MM.1S (cell line): ENCODE data around the gene RPTOR.

Source experiments
- DNase-seq: peaks from one replicate; pipeline ENCODE4 v3.0.0-alpha.2; 2015
- H2AFZ ChIP-seq: fragments of 300-600 bp; sonication (generic); 2 replicates; pipeline ENCODE4 v1.6.0; 2016; ENCODE audit warnings: antibody characterized with exemption, low read length
- H3F3A ChIP-seq: fragments of 300-600 bp; sonication (generic); 2 replicates; pipeline ENCODE4 v1.6.1; 2016; ENCODE audit warnings: mild to moderate bottlenecking, antibody characterized with exemption, low read length, moderate library complexity, mixed read lengths; ENCODE audit not compliant: insufficient read depth
- H3K27ac ChIP-seq: fragments of 300-600 bp; sonication (generic); 2 replicates; pipeline ENCODE4 v1.5.1; 2016; ENCODE audit warnings: mild to moderate bottlenecking, low read length
- H3K27me3 ChIP-seq: fragments of 300-600 bp; sonication (generic); replicated peaks from 2 replicates; pipeline ENCODE4 v1.6.0; 2016; ENCODE audit warnings: low read length; ENCODE audit not compliant: insufficient read depth
- H3K36me3 ChIP-seq: fragments of 300-600 bp; sonication (generic); replicated peaks from 2 replicates; pipeline ENCODE4 v1.6.1; 2016; ENCODE audit warnings: mild to moderate bottlenecking, low read length, mixed read lengths; ENCODE audit not compliant: insufficient read depth
- H3K4me1 ChIP-seq: fragments of 300-600 bp; sonication (generic); 2 replicates; pipeline ENCODE4 v1.6.1; 2016; ENCODE audit warnings: low read length, mixed read lengths
- H3K4me2 ChIP-seq: fragments of 300-600 bp; sonication (generic); 2 replicates; pipeline ENCODE4 v1.6.0; 2016; ENCODE audit warnings: low read depth, low read length
- H3K4me3 ChIP-seq: fragments of 300-600 bp; sonication (generic); 2 replicates; pipeline ENCODE4 v1.5.1; 2016; ENCODE audit warnings: low read length, mixed read lengths
- H3K79me2 ChIP-seq: fragments of 300-600 bp; sonication (generic); 2 replicates; pipeline ENCODE4 v1.6.1; 2016; ENCODE audit warnings: mixed run types, low read length, mixed read lengths
- H3K9ac ChIP-seq: fragments of 300-600 bp; sonication (generic); 2 replicates; pipeline ENCODE4 v1.6.1; 2016; ENCODE audit warnings: low read length, mixed read lengths
- H3K9me2 ChIP-seq: fragments of 300-600 bp; sonication (generic); replicated peaks from 2 replicates; pipeline ENCODE4 v1.6.1; 2016; ENCODE audit warnings: mild to moderate bottlenecking, low read length, mixed read lengths; ENCODE audit not compliant: insufficient read depth
- H3K9me3 ChIP-seq: fragments of 300-600 bp; sonication (generic); replicated peaks from 2 replicates; pipeline ENCODE4 v1.6.1; 2016; ENCODE audit warnings: mild to moderate bottlenecking, low read length, mixed read lengths; ENCODE audit not compliant: insufficient read depth
- H4K20me1 ChIP-seq: fragments of 300-600 bp; sonication (generic); 2 replicates; pipeline ENCODE4 v1.6.1; 2016; ENCODE audit warnings: mild to moderate bottlenecking, low read length, moderate library complexity, mixed read lengths; ENCODE audit not compliant: insufficient read depth
- EZH2 ChIP-seq: fragments of 300-600 bp; sonication (generic); optimal IDR thresholded peaks from 2 replicates; pipeline ENCODE3; 2017; ENCODE audit warnings: low read depth, mild to moderate bottlenecking, antibody characterized with exemption, low read length, mixed read lengths
- EZH2phosphoT487 ChIP-seq: fragments of 300-600 bp; sonication (generic); IDR thresholded peaks from 2 replicates; pipeline ENCODE4 v1.6.1; 2018; ENCODE audit warnings: antibody characterized with exemption, low read length
- TF ChIP-seq, protein P1 (sequence below): fragments of 300-600 bp; sonication (generic); IDR thresholded peaks from 2 replicates; pipeline ENCODE4 v1.5.1; 2016; ENCODE audit warnings: antibody characterized with exemption, low read length, mixed read lengths

The RPTOR gene

GRCh38 chr17:80691784-80692183, 147.1 kb downstream of the RPTOR start:
- peaks cover 46% of the 10 kb centered on the region for H3K79me2 ChIP-seq
- peak; percentile 73 for DNase-seq
- H3K27ac ChIP-seq = peak overlapping the region; percentile 83

DNA sequence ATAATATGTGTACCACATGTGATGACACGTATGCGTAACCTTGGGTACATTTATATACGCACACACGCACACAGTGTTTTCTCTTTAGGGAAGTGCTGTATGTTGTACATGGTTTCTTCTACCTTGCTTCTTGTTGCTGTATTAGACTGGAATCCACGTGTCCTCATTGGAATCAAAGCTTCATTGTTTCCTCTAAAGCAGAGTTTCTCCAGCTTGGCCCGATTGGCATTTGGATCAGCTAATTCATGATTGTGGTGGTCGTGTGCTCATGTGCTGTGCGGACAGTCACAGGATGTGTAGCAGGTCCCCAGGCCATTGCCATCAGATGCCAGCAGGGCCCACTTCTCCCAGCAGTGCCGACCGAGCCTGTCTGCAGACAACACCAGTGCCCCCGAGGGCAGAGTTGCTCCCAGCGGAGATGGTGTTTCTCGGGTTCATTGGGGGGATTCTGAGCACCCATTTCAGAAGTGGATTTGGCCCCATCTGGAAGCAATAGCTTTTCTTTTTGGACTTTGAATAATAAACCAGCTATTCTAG, 148.4 kb downstream of the RPTOR start:
- DNase-seq = no peak
- no peaks in the 10 kb centered on the region for H3K9me2 ChIP-seq
- no peak overlapping the region for H3K9ac ChIP-seq
- no peaks in the 10 kb centered on the region for H3K36me3 ChIP-seq
- TF ChIP-seq, protein P1, sequence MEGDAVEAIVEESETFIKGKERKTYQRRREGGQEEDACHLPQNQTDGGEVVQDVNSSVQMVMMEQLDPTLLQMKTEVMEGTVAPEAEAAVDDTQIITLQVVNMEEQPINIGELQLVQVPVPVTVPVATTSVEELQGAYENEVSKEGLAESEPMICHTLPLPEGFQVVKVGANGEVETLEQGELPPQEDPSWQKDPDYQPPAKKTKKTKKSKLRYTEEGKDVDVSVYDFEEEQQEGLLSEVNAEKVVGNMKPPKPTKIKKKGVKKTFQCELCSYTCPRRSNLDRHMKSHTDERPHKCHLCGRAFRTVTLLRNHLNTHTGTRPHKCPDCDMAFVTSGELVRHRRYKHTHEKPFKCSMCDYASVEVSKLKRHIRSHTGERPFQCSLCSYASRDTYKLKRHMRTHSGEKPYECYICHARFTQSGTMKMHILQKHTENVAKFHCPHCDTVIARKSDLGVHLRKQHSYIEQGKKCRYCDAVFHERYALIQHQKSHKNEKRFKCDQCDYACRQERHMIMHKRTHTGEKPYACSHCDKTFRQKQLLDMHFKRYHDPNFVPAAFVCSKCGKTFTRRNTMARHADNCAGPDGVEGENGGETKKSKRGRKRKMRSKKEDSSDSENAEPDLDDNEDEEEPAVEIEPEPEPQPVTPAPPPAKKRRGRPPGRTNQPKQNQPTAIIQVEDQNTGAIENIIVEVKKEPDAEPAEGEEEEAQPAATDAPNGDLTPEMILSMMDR = no peak
- no peak for TF ChIP-seq EZH2phosphoT487
- TF ChIP-seq EZH2 = no peak
- H3F3A ChIP-seq = peaks cover 5% of the 10 kb centered on the region; the same call in 1 of the 2 replicates
- H3K79me2 ChIP-seq = peaks cover 54% of the 10 kb centered on the region
- H4K20me1 ChIP-seq = no peaks in the 10 kb centered on the region
- H3K4me3 ChIP-seq = no peak overlapping the region
- no peak overlapping the region for H2AFZ ChIP-seq
- H3K27me3 ChIP-seq = no peaks in the 10 kb centered on the region
- H3K9me3 ChIP-seq = no peaks in the 10 kb centered on the region
- H3K4me2 ChIP-seq = no peak overlapping the region
- H3K4me1 ChIP-seq = peaks cover 6% of the 10 kb centered on the region; the same call in 1 of the 2 replicates
- H3K27ac ChIP-seq = no peak overlapping the region

More at GRCh38 chr17:80691784-80692183, 147.1 kb downstream of the RPTOR start:
- no peaks in the 10 kb centered on the region for H3K27me3 ChIP-seq
- H3K36me3 ChIP-seq = no peaks in the 10 kb centered on the region
- no peak overlapping the region for H3K4me3 ChIP-seq
- H4K20me1 ChIP-seq = no peaks in the 10 kb centered on the region
- H3K4me2 ChIP-seq = peak overlapping the region; percentile 33; the same call in 1 of the 2 replicates
- peaks cover 5% of the 10 kb centered on the region; the same call in 1 of the 2 replicates for H3F3A ChIP-seq
- H3K9ac ChIP-seq = no peak overlapping the region
- no peak overlapping the region for H2AFZ ChIP-seq
- no peaks in the 10 kb centered on the region for H3K9me3 ChIP-seq
- H3K9me2 ChIP-seq = no peaks in the 10 kb centered on the region
- H3K4me1 ChIP-seq = peaks cover 6% of the 10 kb centered on the region; the same call in 1 of the 2 replicates
- TF ChIP-seq EZH2 (no peak), EZH2phosphoT487 (no peak)
- TF ChIP-seq, protein P1 = no peak

GRCh38 chr17:80693511-80693910, 148.9 kb downstream of the RPTOR start:
- no peaks in the 10 kb centered on the region for H3K36me3 ChIP-seq
- no peak for TF ChIP-seq EZH2phosphoT487
- TF ChIP-seq, protein P1 = no peak
- TF ChIP-seq EZH2 = no peak
- H3K27me3 ChIP-seq = no peaks in the 10 kb centered on the region
- no peak overlapping the region for H3K9ac ChIP-seq
- H3K9me3 ChIP-seq = no peaks in the 10 kb centered on the region
- no peaks in the 10 kb centered on the region for H4K20me1 ChIP-seq
- H3K4me2 ChIP-seq = no peak overlapping the region
- H3K4me1 ChIP-seq = peaks cover 6% of the 10 kb centered on the region; the same call in 1 of the 2 replicates
- DNase-seq = no peak
- no peak overlapping the region for H3K27ac ChIP-seq
- H3K9me2 ChIP-seq = no peaks in the 10 kb centered on the region
- H2AFZ ChIP-seq = no peak overlapping the region
- H3K79me2 ChIP-seq = peaks cover 57% of the 10 kb centered on the region
- H3F3A ChIP-seq = peaks cover 5% of the 10 kb centered on the region; the same call in 1 of the 2 replicates
- no peak overlapping the region for H3K4me3 ChIP-seq
